ENCODE data around the gene TAF15.

The TAF15 gene

GRCh38 chr17:35773679-35774425, 35.4 kb upstream of the TAF15 start:
- Histone ChIP-seq H3K4me1 (ENCODE audit: insufficient read depth, low read length) (peaks cover 10% of the 10 kb centered on the region; the same call in 1 of the 2 replicates), H3K36me3 (ENCODE audit: insufficient read depth, low read length) (no peaks in the 10 kb centered on the region), H3K9ac (ENCODE audit: low read depth, low read length) (no peak overlapping the region), H3K9me3 (ENCODE audit: control insufficient read depth, insufficient read depth, low read length) (no peaks in the 10 kb centered on the region)

- H3K9ac ChIP-seq (ENCODE audit: low read depth, low read length) = no peak overlapping the region
- no peaks in the 10 kb centered on the region for H3K36me3 ChIP-seq (ENCODE audit: insufficient read depth, low read length)
- H3K9me3 ChIP-seq (ENCODE audit: control insufficient read depth, insufficient read depth, low read length) = no peaks in the 10 kb centered on the region
- peaks cover 10% of the 10 kb centered on the region; the same call in 1 of the 2 replicates for H3K4me1 ChIP-seq (ENCODE audit: insufficient read depth, low read length)
Measured at GRCh38 chr17:35774499-35774898, 34.8 kb upstream of the TAF15 start.

- no peaks in the 10 kb centered on the region for H3K9me3 ChIP-seq (ENCODE audit: control insufficient read depth, insufficient read depth, low read length)
- H3K9ac ChIP-seq (ENCODE audit: low read depth, low read length) = no peak overlapping the region
- peaks cover 10% of the 10 kb centered on the region; the same call in 1 of the 2 replicates for H3K4me1 ChIP-seq (ENCODE audit: insufficient read depth, low read length)
- H3K36me3 ChIP-seq (ENCODE audit: insufficient read depth, low read length) = no peaks in the 10 kb centered on the region
Measured at GRCh38 chr17:35775039-35775438, 34.2 kb upstream of the TAF15 start.

- Histone ChIP-seq H3K4me1 (ENCODE audit: insufficient read depth, low read length) (peaks cover 10% of the 10 kb centered on the region; the same call in 1 of the 2 replicates), H3K36me3 (ENCODE audit: insufficient read depth, low read length) (no peaks in the 10 kb centered on the region), H3K9me3 (ENCODE audit: control insufficient read depth, insufficient read depth, low read length) (no peaks in the 10 kb centered on the region), H3K9ac (ENCODE audit: low read depth, low read length) (no peak overlapping the region)
Measured at GRCh38 chr17:35775583-35775982, 33.7 kb upstream of the TAF15 start.

- Histone ChIP-seq H3K4me1 (ENCODE audit: insufficient read depth, low read length) (peaks cover 12% of the 10 kb centered on the region; the same call in 1 of the 2 replicates), H3K36me3 (ENCODE audit: insufficient read depth, low read length) (no peaks in the 10 kb centered on the region), H3K9me3 (ENCODE audit: control insufficient read depth, insufficient read depth, low read length) (no peaks in the 10 kb centered on the region), H3K9ac (ENCODE audit: low read depth, low read length) (no peak overlapping the region)
Measured at GRCh38 chr17:35778641-35779196, 30.6 kb upstream of the TAF15 start.

- Histone ChIP-seq H3K9me3 (ENCODE audit: control insufficient read depth, insufficient read depth, low read length) (no peaks in the 10 kb centered on the region), H3K36me3 (ENCODE audit: insufficient read depth, low read length) (no peaks in the 10 kb centered on the region), H3K4me1 (ENCODE audit: insufficient read depth, low read length) (0 out of 2 replicates have a peak, but pooled peaks cover 2% of the 10 kb centered on the region), H3K9ac (ENCODE audit: low read depth, low read length) (no peak overlapping the region)
Measured at GRCh38 chr17:35780950-35781349, 28.3 kb upstream of the TAF15 start.

GRCh38 chr17:35784895-35785294, 24.4 kb upstream of the TAF15 start:
- no peaks in the 10 kb centered on the region for H3K9me3 ChIP-seq (ENCODE audit: control insufficient read depth, insufficient read depth, low read length)
- H3K9ac ChIP-seq (ENCODE audit: low read depth, low read length) = no peak overlapping the region
- no peaks in the 10 kb centered on the region for H3K36me3 ChIP-seq (ENCODE audit: insufficient read depth, low read length)
- H3K4me1 ChIP-seq (ENCODE audit: insufficient read depth, low read length) = peaks cover 2% of the 10 kb centered on the region; the same call in 1 of the 2 replicates

- peaks cover 2% of the 10 kb centered on the region; the same call in 1 of the 2 replicates for H3K4me1 ChIP-seq (ENCODE audit: insufficient read depth, low read length)
- H3K9ac ChIP-seq (ENCODE audit: low read depth, low read length) = no peak overlapping the region
- H3K36me3 ChIP-seq (ENCODE audit: insufficient read depth, low read length) = no peaks in the 10 kb centered on the region
- no peaks in the 10 kb centered on the region for H3K9me3 ChIP-seq (ENCODE audit: control insufficient read depth, insufficient read depth, low read length)
Measured at GRCh38 chr17:35786941-35787432, 22.3 kb upstream of the TAF15 start.

GRCh38 chr17:35788477-35789368, 20.6 kb upstream of the TAF15 start:
- no peaks in the 10 kb centered on the region for H3K36me3 ChIP-seq (ENCODE audit: insufficient read depth, low read length)
- H3K4me1 ChIP-seq (ENCODE audit: insufficient read depth, low read length) = peaks cover 3% of the 10 kb centered on the region; the same call in 1 of the 2 replicates
- H3K9ac ChIP-seq (ENCODE audit: low read depth, low read length) = no peak overlapping the region
- H3K9me3 ChIP-seq (ENCODE audit: control insufficient read depth, insufficient read depth, low read length) = no peaks in the 10 kb centered on the region

- no peak overlapping the region for H3K9ac ChIP-seq (ENCODE audit: low read depth, low read length)
- peaks cover 3% of the 10 kb centered on the region; the same call in 1 of the 2 replicates for H3K4me1 ChIP-seq (ENCODE audit: insufficient read depth, low read length)
- no peaks in the 10 kb centered on the region for H3K9me3 ChIP-seq (ENCODE audit: control insufficient read depth, insufficient read depth, low read length)
- no peaks in the 10 kb centered on the region for H3K36me3 ChIP-seq (ENCODE audit: insufficient read depth, low read length)
Measured at GRCh38 chr17:35790841-35791240, 18.4 kb upstream of the TAF15 start.

GRCh38 chr17:35791681-35792350, 17.5 kb upstream of the TAF15 start:
- Histone ChIP-seq H3K9ac (ENCODE audit: low read depth, low read length) (no peak overlapping the region), H3K9me3 (ENCODE audit: control insufficient read depth, insufficient read depth, low read length) (no peaks in the 10 kb centered on the region), H3K36me3 (ENCODE audit: insufficient read depth, low read length) (no peaks in the 10 kb centered on the region), H3K4me1 (ENCODE audit: insufficient read depth, low read length) (peaks cover 3% of the 10 kb centered on the region; the same call in 1 of the 2 replicates)

GRCh38 chr17:35793257-35793656, 16.0 kb upstream of the TAF15 start:
- Histone ChIP-seq H3K9ac (ENCODE audit: low read depth, low read length) (no peak overlapping the region), H3K36me3 (ENCODE audit: insufficient read depth, low read length) (no peaks in the 10 kb centered on the region), H3K9me3 (ENCODE audit: control insufficient read depth, insufficient read depth, low read length) (no peaks in the 10 kb centered on the region), H3K4me1 (ENCODE audit: insufficient read depth, low read length) (peaks cover 3% of the 10 kb centered on the region; the same call in 1 of the 2 replicates)

GRCh38 chr17:35795007-35795870, 14.0 kb upstream of the TAF15 start, which contains the start of gene MMP28:
TSS of gene MMP28 (minus strand) at chr17:35795641. CDS start at chr17:35795377, 264 bp downstream.
- H3K9ac ChIP-seq (ENCODE audit: low read depth, low read length) = peak within 1 kb of the TSS; percentile 55; the same call in 1 of the 2 replicates
- H3K36me3 ChIP-seq (ENCODE audit: insufficient read depth, low read length) = no peaks in the 10 kb centered on the region
- H3K9me3 ChIP-seq (ENCODE audit: control insufficient read depth, insufficient read depth, low read length) = no peaks in the 10 kb centered on the region
- peaks cover 3% of the 10 kb centered on the region; the same call in 1 of the 2 replicates for H3K4me1 ChIP-seq (ENCODE audit: insufficient read depth, low read length)

Data from ES-I3 (cell line).